GM18870 (cell line): ENCODE measurements around the gene SPATC1L.

ENCODE experiments used
- ATAC-seq: cut with Tn5 transposase; IDR thresholded peaks from one replicate; pipeline ENCODE4 v1.9.1; 2021; ENCODE audit warnings: moderate library complexity; ENCODE audit not compliant: unreplicated experiment

SPATC1L gene

DNA sequence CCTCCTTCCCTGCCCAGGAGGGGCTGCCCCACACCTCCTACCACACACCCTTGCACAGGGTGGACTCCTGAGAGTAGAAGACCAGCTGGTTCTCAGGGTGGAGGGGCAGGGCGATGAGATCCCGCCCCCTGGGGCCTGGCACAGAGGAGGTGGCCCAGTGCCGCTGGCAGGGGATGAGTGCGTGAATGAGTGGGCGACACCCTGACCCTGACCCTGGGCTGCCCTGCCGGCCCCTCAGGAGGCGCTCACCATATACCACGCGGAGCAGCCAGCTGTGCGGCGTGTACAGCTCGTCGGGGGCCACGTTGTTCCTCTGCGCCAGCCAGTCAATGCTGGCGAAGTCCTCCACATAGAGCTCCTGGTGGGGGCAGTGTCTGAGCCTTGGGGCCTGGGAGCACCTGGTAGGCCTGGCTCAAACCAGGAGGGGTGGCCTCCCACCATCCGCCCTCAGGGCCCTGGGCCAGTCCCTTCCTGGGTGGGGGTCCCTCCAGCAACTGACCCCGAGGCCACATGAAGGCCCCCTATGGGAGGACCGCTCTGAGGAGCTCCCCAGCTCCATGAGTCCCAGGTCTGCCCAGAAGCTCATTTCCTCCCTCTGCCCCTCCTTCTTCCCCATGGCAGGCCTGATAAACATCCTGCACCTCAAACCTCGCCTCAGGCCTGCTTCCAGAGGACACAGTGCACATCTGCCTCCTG is 31.3 kb upstream of the SPATC1L start:
- no peak for ATAC-seq

DNA sequence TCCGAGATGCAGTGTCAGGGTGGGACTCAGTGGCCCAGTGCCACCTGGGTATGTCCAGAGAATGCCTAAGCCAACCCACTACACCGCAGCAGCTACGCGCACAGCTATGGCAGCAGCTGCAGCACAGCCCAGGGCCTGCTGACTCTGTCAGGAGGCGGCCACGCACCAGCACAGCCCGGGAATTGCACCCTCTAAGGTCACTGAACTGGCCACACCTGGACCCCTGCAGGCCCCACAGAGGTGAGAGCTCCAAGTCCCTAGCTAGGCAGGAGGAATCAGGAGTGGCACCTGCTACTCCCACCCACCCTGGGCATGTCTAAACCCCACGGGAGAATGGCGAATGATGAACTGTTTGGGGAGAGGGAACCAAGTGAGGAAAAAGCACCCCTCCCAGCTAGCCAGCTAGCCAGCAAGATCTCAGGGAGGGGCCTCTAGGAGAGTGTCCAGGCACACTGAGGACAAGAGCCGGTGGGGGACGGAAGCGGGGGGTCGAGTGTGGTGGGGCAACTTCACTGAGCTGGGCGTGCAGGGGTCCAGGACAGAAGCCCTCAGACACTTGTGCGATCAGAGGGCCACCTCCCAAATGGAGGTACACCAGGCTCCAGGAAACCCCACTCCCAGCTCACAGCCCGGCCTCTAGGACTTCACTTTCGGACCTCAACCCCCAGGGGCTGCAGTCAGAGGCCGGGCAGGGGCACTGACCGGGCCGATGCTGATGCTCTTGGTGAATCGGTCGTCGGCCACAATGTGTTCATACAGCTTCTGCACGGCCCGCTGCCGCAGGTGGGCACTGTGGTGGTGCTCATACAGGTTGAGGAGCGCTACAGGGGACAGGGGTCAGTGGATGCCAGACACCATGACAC is 30.4 kb upstream of the SPATC1L start:
- no peak for ATAC-seq

DNA sequence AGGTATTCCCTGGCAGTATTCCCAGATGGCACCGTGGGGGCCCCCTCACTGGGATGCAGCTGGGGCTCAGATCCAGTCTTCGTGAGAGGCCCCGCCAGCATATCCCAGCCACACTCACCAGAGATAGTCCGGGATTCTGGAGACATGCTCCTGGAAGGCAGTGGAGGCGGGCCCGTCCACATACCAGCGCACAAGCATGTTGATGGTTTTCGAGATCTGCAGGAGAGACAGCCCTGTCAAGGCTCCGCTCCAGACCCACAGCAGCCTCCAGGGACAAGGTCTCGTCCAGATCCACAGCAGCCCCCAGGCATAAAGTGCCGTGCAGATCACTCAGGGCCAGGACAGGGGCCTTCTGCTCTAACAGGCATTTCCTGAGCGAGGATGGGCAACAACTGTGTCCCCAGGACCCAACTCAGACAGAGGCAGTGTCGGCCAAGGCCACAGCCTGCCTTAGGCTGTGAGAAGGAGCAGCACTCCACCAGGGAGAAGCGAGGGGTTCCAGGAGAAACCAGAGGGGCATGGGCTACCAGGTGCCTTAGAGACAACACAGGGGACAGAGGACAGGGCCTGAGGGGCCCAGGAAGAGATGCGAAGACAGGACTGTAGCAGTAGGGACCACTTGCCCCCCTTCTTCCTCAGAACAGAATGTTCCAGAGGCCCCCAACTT is 29.5 kb upstream of the SPATC1L start:
- ATAC-seq: no peak

DNA sequence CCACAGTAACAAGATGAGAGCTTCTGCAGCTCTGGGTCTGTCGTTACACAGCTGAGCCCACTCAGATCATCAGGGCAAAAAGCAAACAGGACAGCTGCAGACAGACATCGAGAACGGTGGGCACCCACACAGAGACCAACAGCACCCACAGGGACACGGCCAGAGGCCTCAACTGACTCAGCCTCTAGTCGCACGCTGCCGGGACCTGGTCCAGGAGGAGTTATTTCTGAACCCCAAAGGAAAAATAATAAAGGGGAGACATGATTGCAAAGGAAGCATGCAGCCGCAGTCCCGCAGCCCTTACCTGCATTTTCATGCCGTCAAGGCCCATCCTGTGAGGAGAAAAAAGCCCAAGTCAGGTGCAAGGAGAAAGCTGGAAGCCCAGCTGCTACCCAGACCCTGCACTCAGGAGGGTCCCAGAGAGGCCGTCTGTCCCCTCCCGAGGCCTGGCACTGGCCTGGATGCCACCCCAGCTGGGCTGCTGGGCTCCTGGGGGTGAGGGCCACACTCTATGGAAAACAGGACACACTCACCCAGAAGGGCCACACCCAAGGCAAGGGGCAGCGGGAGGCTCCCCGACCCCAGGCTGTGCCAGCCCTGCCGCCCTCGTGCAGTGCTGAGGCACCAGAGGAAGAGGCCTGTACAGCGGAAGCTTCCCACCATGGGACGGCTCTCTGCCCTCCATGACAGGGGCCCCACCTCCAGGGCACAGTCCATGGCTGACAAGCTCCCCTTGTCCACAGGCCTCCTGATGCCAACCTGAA is 28.6 kb upstream of the SPATC1L start:
- ATAC-seq: no peak

DNA sequence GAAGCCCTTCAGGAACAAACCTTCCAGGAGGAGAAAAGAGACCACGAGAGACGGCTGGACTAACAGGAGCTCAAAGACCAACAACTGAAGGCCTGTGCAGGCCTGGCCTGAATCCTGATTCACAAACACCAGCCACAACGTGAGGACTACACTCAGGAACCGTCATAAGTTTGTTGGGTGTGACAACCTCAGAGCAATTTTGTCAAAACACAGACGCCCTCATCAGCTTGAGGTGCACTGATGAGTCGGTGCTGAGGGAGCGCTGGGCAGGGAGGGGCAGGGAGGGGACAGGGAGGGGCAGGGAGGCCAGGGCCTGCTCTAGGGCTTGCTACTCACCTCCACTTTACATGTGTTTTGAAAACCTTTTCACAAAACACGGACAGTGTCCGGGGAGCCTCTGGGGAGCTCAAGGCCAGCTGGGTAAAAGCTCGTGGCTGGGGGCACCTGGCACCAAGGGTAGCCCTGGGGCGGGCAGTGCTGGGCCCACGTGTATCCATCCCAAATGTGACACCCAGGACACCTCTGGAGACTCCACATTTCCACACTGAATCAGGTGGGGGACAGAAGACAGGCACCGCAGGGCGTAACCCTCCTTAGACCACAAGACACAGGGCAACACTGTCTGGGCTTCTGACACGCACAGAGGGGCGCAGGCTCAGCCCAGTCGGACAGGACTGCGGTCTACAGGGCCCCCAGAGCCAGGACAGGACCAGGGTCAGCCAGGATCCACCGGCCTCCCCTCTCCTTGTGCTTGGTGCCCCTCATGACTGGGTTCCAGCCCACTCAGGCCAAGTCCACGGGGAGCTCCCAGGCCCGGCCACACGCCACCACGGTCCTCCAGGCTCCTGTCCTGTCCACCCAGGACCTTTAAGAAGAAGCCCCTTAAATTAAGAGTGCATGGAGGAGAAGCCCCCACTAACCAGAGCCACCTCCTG is 27.8 kb upstream of the SPATC1L start:
- no peak for ATAC-seq

DNA sequence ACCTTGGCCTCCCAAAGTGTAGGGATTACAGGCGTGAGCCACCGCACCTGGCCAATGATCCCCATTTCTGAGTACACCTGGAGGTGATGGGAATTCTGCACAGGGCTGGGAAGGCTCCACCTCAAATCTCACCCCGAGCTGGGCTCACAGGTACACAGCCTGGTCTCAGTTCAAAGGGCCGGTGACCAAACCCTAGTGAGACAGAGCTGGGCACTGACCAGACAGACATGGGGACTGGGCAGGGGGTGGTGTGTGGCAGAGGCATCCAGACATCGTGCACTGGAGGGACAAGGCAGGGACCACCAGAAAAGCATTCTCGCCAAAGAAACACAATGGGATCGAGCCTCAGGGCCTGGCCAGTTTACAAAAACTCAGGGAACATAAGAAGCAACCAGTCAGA is 27.1 kb upstream of the SPATC1L start:
- ATAC-seq: no peak

DNA sequence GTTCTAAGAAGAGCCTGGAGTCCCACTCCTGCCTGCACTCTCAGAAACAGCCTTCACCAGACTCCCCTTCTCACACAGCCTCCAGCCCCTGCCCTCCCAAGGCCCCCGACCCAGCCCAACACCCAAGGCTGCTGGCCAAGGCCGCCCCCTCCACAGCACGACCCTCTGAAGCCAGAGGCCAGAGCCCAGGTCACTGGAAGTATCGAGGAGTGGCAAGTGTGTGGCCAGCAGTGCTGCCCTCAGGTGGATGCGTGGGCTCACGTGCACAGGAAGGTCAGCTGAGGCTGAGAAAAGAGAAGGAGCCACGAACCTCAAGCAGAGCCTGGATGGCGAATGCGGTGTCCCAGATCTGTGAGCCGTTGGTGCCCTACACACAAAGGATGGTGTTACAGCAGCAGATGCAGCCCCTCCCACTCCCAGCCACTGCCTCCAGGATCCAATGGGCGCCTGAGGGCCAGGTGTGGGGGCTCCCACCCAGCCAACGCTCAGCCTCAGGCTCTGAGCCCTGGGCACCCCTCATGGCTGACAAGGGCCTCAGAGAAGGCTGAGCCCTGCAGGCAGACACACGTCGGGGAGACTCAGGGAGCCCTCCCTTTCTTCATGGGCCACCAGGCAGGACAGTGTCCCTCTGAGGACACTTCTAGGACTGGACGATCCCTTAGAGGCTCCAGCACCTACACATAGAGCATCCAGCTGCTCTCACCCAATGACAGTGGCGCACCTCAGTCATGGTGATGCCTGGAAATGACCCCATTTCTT is 26.3 kb upstream of the SPATC1L start:
- ATAC-seq: no peak

DNA sequence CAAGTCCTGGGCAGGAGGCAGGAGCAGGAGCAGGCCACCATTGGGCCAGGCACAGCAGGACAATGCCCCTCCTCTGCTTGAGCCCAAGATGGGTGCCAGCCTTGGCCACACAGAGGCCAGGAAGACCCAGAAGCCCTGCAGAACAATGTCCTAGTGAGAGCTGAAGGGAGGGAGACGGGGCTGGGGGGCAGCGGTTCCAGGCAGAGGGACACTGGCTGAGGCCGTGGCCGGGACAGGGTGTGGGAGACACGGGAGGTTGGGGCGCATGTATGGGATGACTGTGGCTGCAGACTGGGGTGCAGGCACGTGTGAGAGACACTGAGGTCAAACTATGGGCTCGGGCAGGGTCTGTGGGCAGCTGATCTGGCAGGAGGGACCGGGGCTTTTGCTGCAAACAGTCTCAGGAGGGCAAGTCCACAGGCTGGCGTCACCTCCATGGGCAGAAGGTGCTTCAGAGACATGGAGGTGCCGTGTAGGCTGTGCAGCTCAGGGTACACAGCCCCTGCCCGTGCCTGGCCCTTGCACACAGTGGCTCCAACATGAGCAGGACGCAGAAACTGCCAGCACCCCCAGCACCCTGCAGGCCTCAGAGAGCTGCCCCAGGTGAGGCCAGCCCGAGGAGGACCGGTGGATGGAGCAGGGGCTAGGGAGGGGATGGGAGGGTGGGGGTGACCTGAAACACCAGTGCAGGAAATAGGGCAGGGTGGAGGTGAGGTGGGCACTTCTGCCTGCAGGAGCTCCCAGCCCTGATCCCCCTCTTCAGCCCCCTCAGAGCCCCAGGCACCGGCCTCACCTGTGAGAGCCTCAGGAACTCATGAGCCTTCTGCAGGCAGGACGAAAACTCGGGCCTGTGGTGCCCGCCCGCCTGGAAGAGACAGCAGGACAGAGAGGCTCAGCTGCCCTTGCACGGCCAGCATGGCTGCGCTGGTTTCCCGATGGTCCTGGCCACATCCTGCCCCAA is 24.8 kb upstream of the SPATC1L start:
- ATAC-seq: no peak

DNA sequence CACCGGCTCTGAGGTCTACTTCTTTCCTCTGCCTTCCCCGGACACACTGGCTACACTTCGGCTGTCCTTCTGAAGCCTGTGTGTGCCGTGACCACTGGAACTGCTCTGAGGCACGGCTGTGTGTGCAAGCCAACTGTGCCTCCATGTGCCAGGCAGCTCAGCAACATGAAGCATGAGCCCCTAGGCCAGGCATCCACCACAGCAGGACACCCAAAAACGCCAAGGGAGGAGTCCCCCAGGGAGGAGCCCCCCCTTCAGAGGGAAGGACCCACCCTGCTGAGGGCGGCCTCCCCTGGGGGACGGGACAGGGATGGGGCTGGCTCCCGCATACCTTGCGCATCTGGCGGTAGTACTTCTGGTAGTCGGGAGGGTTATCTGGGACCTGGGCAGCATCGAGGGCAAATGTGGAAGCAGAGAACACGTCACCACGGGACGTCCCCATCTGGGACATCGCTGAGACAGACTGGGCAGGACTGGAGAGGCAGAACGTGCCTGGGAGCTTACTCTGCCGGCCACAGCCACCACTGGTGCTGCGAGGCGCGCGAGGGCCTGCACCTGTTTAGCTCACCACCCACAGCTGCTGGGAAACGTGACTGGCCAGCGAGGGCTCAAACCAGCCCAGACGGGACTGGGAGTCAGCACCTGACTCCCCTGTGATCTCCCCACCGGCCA is 23.8 kb upstream of the SPATC1L start:
- ATAC-seq: no peak

DNA sequence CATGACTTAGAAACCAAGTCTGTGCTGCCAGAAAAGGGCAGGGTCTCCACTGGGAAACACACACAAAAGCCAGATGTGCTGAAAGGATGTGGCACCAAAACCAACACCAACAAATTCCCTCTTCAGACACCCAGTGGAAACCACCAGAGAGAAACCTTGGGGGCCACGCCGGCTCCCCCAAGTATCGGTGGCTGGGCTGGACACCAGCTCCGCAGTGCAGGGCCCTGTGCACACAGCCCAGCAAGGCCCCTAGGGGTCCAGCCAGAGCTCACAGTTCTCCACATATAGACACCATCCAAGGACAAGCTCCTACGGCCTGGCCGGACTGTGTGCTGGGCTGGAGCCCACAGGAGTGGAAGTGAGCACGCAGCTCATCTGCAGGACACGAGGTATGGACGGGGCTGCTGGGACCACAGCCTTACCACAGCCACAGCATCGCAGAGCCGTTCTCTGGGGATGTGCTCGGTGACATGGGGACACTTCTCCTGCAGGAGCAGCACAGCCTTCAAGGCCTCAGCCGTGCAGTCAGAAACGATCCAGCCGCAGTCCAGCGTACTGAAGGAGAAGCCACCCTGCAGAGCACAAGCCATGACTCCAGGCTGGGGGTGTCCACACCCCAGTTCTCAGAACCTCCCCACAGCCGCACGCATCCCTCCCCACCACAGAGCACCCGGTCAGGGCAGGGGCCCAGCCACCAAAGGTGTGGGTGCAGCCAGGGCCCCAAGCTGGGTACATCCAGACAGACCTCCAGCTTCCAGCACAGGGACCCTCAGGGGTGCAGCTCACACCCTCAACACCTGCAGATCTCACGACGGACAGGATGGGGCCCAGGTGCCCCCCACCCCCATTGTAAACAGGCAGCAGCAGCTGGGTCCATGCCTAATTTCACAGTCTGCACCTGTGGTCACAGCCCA is 23.0 kb upstream of the SPATC1L start:
- no peak for ATAC-seq

DNA sequence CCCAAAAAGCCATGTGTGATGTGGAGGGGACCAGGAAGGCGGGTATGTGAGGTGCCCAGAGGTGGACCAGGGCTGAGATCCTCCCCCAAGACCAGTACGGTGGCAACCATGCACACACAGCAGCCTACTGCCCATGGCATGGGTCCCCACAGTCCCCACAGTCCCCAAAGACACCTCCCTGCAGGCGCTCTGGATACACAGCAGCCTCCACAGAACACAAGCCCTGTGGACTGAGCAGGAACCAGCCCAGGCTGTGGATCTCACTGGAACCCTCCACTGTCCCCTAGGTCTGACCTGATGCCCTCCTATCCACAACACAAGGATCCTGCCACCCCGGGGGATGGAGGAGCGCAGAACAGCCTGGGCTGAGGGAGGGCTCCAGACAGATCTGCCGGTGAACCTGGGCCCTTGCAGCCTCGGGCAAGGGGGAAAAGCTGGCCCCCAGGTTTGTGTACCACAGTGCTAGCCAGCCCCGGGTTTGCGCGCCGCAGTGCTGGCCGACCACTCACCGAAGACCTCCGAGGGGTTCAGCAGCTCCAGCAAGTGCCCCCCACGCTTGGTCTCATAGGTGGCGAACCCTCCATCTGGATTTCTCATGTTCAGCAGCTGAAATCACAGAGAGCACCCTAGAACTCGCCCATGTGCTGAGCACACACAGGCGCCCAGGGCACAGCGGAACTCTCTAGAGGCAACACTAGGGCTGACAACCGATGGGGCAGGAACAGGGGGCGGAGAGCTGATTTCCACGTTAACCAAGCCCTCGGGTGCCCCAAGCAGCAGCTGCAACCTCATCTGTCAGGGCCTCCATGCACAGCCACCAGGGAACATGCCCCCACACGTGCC is 22.1 kb upstream of the SPATC1L start:
- no peak for ATAC-seq

DNA sequence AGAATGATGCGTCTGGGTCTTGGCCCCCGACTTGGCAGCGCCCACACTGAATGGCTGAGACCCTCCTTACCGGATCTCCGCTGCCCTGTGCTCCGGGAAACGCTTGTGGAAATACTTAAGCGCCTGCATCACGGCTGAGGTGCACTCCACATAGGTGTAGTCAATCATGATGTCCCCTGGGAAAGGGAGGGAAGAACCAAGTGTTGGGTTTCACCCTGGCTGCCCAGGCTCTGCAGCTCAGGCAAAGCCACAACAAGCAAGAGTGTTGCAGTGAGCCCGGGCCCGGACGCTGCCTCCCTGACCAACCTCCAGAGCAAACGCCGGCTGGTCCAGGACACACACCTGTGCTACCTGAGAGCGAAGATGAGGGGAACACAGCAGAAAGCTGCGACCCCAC is 21.5 kb upstream of the SPATC1L start:
- no peak for ATAC-seq

DNA sequence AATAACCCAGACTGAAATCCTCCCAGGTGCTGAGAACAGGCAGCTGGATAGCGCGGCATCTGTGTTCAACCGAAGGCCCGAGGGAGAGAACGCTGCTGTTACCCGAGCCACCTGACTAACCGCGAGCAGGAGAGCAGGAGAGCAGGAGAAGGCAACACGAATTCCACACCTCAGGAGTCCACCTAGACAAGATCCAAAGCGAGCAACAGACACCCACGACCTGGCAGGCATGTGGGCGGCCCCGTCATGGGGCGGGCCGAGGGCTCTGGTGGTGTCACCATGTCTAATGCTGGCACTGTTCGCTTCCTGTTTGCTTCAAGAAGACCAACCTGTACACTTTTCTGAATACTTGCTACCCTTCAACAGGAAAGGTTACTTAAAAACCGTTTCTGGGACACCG is 20.9 kb upstream of the SPATC1L start:
- no peak for ATAC-seq

DNA sequence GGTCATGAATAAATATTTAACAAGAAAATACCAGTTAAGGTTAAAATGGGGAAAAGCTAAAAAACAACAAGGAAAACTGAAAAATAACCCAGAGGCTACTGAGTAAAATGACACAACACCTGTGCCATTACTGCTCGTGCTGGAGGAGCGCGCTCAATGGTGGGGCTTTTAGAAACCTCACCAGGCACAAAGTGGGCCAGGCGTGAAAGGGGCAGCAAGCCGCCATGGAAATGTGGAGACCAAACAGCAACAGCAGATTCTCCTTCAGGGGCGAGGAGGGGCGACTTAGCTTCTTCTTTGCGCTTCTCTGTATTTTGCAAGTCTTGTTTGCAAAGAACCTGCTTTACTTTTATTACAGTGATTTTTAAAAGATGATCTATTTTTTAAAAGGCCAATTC is 18.9 kb upstream of the SPATC1L start:
- ATAC-seq: no peak

DNA sequence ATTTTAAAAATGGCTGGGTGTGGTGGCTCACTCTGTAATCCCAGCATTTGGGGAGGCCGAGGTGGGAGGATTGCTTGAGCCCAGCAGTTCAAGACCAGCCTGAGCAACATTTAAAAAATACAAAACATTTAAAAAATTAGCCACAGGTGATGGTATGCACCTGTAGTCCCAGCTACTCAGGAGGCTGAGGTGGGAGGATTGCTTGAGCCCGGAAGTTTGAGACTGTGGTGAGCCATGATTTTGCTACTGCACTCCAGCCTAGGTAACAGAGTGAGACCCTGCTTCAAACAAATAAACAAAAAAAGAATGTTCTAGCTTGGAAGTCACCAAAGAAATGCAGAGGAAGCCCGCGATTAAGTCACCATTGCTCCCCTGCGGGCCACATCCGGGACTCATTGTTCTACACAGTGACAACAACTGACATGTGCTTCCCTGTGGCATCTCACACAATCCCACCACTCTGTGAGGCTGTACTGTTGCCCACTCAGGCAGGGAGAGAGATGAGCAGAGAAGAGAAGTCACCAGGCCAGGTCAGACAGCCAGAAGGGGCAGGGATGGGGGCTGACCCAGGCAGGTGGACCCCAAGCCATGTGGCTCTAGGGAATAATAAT is 18.4 kb upstream of the SPATC1L start:
- no peak for ATAC-seq
